ENCODE measurements around the gene ASPSCR1. TPM values are rescaled to one million over a fixed set of nuclear protein-coding genes. Genes with fewer than 3 reads are reported as not detected.
"Not testable (repeated sequence)": the region's sequence is repeated elsewhere in the genome, so short reads cannot be mapped to it uniquely, and the experiment has no call there.

Gene ASPSCR1
- total RNA-seq, 1 donor from 2014 or later = 20.1 TPM

DNA sequence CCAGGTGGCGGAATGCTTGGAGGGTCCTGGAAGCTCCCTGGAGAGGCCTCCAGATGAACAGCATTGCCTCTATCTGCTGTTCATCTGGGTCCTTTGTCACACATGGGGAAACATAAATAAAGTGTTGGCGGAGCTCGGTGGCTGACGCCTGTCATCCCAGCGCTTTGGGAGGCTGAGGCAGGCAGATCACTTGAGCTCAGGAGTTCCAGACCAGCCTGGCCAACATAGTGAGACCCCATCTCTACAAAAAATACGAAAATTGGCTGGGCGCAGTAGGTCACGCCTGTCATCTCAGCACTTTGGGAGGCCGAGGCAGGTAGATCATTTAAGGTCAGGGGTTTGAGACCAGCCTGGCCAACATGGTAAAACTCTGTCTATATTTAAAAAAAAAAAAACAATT lies 32.6 kb upstream of the ASPSCR1 start:
- H3K4me3 ChIP-seq (ENCODE audit: low read depth, low read length) = no peak overlapping the region
- TF ChIP-seq, protein P1, sequence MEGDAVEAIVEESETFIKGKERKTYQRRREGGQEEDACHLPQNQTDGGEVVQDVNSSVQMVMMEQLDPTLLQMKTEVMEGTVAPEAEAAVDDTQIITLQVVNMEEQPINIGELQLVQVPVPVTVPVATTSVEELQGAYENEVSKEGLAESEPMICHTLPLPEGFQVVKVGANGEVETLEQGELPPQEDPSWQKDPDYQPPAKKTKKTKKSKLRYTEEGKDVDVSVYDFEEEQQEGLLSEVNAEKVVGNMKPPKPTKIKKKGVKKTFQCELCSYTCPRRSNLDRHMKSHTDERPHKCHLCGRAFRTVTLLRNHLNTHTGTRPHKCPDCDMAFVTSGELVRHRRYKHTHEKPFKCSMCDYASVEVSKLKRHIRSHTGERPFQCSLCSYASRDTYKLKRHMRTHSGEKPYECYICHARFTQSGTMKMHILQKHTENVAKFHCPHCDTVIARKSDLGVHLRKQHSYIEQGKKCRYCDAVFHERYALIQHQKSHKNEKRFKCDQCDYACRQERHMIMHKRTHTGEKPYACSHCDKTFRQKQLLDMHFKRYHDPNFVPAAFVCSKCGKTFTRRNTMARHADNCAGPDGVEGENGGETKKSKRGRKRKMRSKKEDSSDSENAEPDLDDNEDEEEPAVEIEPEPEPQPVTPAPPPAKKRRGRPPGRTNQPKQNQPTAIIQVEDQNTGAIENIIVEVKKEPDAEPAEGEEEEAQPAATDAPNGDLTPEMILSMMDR (conservative IDR thresholded peaks at IDR 0.05; ENCODE audit: low read depth, low read length) = no peak
- DNase-seq (ENCODE audit: low read depth) = no peak

DNA sequence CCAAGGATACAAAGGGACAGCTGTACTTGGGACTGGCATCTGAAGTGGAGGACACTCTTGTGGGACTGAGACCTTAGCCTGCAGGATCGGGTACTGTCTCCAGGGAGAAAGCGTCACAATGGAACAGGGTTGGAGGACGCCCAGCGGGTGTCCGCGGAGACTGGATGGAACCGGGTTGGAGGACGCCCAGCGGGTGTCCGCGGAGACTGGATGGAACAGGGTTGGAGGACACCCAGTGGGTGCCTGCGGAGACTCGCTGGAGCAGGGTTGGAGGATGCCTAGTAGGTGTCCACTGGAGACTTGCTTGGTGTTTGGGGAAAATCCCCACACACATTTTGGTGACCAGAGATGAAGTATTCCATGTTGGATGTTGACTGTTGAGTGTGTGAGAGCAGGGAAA lies 30.2 kb upstream of the ASPSCR1 start, which contains the start of gene MYADML2:
Gene MYADML2, minus strand, starts transcription at position 45 of the 400 bp plus-strand sequence. CDS start 5,492 bp downstream, outside the sequence.
- TF ChIP-seq, protein P1 (conservative IDR thresholded peaks at IDR 0.05; ENCODE audit: low read depth, low read length) = no peak
- DNase-seq (ENCODE audit: low read depth) = no peak
- no peak within 1 kb of the TSS for H3K4me3 ChIP-seq (ENCODE audit: low read depth, low read length)

DNA sequence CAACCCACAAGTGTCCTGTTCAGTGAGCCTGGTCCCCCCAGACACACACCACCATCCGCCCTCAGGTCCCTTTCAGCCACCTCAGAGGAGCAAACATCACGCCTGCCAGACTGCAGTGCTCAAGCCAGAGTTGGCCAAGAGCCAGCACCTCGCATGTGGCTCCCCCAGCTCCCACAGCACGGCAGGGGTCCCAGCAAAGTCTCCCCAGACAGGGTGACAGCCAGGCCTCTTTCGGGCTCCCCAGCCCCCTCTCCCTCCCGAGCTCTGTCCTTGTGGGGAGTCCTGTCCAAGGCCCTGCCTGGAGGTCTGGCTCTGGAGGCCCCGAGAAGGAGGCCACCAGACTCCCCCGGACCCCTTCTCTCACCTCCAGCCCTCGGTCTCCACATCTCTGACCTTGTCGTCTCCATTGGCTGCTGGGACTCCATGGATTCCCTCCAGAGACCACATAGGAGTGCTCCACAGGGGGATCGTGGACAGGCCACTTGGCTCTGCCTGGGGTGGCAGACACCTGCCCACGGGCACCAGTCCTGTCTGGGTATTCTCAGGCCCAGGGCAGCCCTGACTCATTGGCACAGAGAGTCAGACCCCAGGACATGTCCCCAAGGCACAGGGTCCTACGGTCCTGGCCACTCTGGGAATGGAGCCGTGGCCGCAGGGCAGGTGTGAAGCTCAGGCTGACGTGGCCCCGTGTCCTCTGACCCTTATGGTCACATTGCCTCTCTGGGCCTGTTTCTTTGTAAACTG lies 28.6 kb upstream of the ASPSCR1 start:
- TF ChIP-seq, protein P1 (conservative IDR thresholded peaks at IDR 0.05; ENCODE audit: low read depth, low read length) = no peak
- no peak overlapping the region for H3K4me3 ChIP-seq (ENCODE audit: low read depth, low read length)
- DNase-seq (ENCODE audit: low read depth) = no peak

DNA sequence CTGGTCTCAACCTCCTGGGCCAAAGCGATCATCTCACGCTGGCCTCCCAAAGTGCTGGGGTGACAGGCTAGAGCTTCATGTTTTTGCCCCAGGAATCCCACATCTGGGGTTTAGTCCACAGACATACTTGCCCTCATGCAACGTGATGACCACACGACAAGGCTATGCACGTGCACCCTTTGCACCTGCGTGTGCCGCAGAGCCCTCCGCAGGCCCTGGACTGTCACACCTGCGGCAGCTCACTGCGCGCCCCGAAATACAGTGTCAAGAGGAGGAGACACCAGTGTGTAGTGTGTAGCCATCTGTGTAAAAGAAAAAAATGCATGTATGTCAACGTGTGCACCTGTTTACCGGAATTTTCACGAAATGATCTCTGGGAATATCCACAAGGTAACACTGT lies 26.9 kb upstream of the ASPSCR1 start:
- no peak overlapping the region for H3K4me3 ChIP-seq (ENCODE audit: low read depth, low read length)
- TF ChIP-seq, protein P1 (conservative IDR thresholded peaks at IDR 0.05; ENCODE audit: low read depth, low read length) = no peak
- DNase-seq (ENCODE audit: low read depth) = no peak

DNA sequence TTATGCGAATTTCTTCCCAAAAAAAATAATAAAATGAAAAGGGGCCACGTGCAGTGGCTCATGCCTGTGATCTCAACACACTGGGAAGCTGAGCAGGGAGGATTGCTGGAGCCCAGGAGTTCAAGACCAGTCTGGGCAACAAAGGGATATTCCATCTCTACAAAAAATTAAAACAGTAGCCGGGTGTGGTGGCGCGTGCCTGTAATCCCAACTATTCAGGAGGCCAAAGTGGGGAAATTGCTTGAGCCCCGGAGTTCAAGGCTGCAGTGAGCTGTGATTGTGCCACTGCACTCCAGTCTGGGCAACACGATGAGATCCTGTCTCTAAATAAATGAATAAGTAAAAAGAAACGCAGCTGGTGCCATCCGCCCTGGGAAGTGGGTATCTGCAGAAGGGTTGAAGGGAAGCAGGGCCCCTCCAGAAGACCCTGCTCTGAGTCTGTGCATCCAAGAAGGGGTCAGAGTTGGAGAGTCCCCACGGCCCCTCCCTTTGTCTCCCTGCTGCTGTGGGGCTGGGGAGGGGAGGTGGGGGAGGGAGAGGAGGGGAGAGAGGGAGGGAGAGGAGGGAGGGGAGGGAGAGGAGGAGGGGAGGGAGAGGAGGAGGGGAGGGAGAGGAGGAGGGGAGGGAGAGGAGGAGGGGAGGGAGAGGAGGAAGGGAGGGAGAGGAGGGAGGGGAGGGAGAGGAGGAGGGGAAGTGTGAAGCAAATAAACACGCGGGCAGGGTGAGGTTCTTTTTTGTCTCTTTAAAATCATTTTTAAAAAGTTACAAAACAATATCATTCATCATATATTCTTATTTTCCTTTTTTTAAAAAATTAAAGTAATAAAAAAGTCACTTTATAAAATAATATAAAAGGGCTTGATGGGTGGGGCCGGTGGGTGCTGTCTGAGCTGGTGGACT lies 25.4 kb upstream of the ASPSCR1 start:
- no peak overlapping the region for H3K4me3 ChIP-seq (ENCODE audit: low read depth, low read length)
- TF ChIP-seq, protein P1 (conservative IDR thresholded peaks at IDR 0.05; ENCODE audit: low read depth, low read length) = no peak
- DNase-seq (ENCODE audit: low read depth) = no peak

DNA sequence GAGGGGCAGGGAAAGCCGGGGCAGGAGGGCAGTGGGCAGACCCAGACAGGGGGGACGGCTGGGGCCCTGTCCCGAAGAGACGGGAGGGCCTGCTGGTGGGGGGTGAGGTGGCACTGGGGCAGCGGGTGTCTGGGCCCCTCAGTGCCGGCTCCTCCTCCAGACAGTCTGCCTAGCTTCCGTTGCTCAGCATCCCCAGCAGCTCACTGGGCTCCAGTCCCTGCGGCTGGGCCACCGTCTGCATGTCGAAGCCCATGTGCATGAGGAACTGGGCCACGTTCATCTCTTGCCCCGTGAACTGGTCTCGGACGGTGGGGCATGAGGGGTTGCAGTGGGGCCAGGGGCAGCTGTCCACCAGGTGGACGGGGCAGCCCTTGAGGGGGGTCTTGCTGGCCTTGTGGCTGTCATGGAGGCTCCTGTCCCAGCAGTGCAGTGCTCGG lies 24.6 kb upstream of the ASPSCR1 start:
- TF ChIP-seq, protein P1 (conservative IDR thresholded peaks at IDR 0.05; ENCODE audit: low read depth, low read length) = no peak

DNA sequence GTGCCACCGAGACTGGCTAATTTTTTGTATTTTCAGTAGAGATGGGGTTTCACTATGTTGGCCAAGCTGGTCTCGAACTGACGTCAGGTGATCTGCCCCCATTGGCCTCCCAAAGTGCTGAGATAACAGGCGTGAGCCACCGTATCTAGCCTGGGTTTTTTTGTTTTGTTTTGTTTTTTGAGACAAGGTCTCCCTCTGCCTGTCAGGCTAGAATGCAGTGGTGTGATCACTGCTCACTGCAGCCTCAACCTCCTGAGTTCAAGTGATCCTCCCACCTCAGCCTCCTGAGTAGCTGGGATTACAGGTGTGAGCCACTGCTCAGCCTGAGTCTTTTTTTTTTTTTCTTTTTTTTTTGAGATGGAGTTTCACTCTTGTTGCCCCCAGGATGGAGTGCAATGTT lies 24.0 kb upstream of the ASPSCR1 start:
- DNase-seq (ENCODE audit: low read depth); H3K4me3 ChIP-seq (ENCODE audit: low read depth, low read length): not testable (repeated sequence)

More for the DNA sequence above, 24.6 kb upstream of the ASPSCR1 start:
- DNase-seq (ENCODE audit: low read depth) = no peak
- H3K4me3 ChIP-seq (ENCODE audit: low read depth, low read length) = no peak overlapping the region
